Tibial nerve (tissue), 4 donors: ENCODE results near the gene STAMBPL1. TPM values are rescaled to one million over a fixed set of nuclear protein-coding genes. Genes with fewer than 3 reads are reported as not detected.

Experiments used
- DNase-seq, 2 donors: peaks; one replicate each; pipeline ENCODE4 v3.0.0-alpha.2; 2019; ENCODE audit warnings: low spot score in 2 of 2
- H3K27ac ChIP-seq, 4 donors: fragments of 200-600 bp; sonication (generic) in 3 of 4; one replicate each; pipeline ENCODE4 v1.5.1; 2017 to 2019; ENCODE audit warnings: mild to moderate bottlenecking in 1 of 4
- H3K27me3 ChIP-seq, 2 donors: fragments of 200-600 bp; sonication (generic) in 1 of 2; one replicate each; pipeline versions ENCODE4 v1.5.1 to v1.6.0; 2017 to 2019
- H3K36me3 ChIP-seq, 3 donors: fragments of 200-600 bp; sonication (generic); one replicate each; pipeline ENCODE4 v1.5.1; 2018 to 2019
- H3K4me1 ChIP-seq, 4 donors: fragments of 200-600 bp; sonication (generic) in 3 of 4; one replicate each; pipeline ENCODE4 v1.5.1; 2017 to 2019
- H3K4me3 ChIP-seq, 4 donors: fragments of 200-600 bp; sonication (generic) in 3 of 4; one replicate each; pipeline ENCODE4 v1.5.1; 2017 to 2019; ENCODE audit warnings: mild to moderate bottlenecking in 1 of 4, moderate library complexity in 1 of 4
- H3K9me3 ChIP-seq, 4 donors: fragments of 200-600 bp; sonication (generic) in 3 of 4; one replicate each; pipeline ENCODE4 v1.5.1; 2017 to 2019
- CTCF ChIP-seq, 5 experiments: fragments of 200-600 bp in 3 of 5; fragments of 450-650 bp in 2 of 5; sonication (generic) in 3 of 5; IDR thresholded peaks; one replicate each; pipeline ENCODE4 v1.5.1; 2016 to 2019; ENCODE audit warnings: antibody characterized with exemption in 5 of 5, mild to moderate bottlenecking in 3 of 5, moderate library complexity in 2 of 5
- EP300 ChIP-seq, 2 donors: sonication (generic); formaldehyde crosslinking; IDR thresholded peaks; one replicate each; pipeline ENCODE4 v1.6.1; 2017; ENCODE audit warnings: antibody characterized with exemption in 2 of 2, mild to moderate bottlenecking in 1 of 2
- POLR2A ChIP-seq, 2 donors: fragments of 450-650 bp; IDR thresholded peaks; one replicate each; pipeline ENCODE4 v1.6.1; 2017; ENCODE audit warnings: antibody characterized with exemption in 2 of 2, mild to moderate bottlenecking in 2 of 2, moderate library complexity in 2 of 2
- WGBS, 2 donors: methylation state at CpG; one replicate each; pipeline ENCODE4 v1.1.5; 2018; 5-methylcytosine and 5-hydroxymethylcytosine counted together
- total RNA-seq, 4 donors: library from RNA; depleted of rRNA; stranded (reverse); fragments of >200 nt; gene quantifications; one replicate each; pipeline ENCODE4 v1.1.0, GENCODE V29; 2016

STAMBPL1 gene
- total RNA-seq, 4 donors from 2014 or later = 14.2 to 34.5 (median 25.5) TPM

DNA sequence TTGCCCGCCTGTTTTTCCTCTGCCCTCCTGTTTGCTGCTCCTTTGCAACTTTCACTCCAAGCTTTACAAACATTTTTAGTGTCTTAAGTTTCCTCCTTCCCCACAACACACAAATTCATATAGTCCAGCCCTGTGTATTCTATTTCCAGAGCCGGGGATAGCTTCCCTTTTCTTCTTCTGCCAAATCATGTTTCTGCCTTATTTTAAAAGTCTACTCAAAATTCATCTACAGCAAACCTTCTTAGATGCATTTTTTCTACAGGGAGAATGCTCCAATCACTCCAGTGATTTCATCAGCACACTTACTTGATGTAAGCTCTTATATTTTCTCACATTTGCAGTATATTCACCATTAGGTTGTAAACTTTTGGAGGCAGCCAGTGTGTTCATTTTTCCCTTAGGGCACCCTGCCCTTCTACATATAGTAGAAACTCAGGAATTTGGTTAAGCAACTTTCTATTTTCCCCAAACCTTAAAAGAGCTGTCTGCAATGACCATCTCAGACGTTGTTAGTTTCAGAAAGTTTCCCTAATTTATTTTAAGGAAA, 84.9 kb downstream of the STAMBPL1 start:
- TF ChIP-seq CTCF (IDR thresholded peaks at IDR 0.05) (no peak), EP300 (IDR thresholded peaks at IDR 0.05) (no peak), POLR2A (IDR thresholded peaks at IDR 0.05) (no peak)
- no peak overlapping the region for H3K27ac ChIP-seq
- H3K27me3 ChIP-seq = no peaks in the 10 kb centered on the region
- H3K36me3 ChIP-seq = no peaks in the 10 kb centered on the region
- H3K4me1 ChIP-seq = peaks cover 0 to 20% (median 0%) of the 10 kb centered on the region in 4 donors
- no peak overlapping the region for H3K4me3 ChIP-seq
- 56 to 68% methylated on average over 3 of the region's 3 CpGs for WGBS, 2 donors
- DNase-seq = no peak
- no peaks in the 10 kb centered on the region for H3K9me3 ChIP-seq

DNA sequence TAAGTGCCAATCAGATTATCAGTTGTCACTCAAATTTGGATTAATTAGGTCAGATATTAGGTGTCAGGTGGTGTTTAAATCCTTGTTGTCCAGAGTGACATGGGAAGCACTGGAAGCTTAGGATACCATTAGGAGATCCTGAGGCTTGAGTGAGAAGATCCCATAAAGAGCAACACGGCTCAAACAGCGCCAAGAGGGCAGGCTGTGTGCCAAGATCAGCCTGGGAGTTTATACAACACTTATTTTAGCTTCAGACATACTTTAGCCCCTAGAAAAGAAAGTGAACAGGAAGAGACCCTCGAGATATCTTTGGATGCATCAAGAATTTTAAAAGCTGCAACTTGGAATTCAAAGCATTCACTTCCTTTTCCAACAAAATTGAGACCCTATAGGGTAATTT, 86.8 kb downstream of the STAMBPL1 start:
- WGBS, 2 donors = 33 to 34% methylated on average over 3 of the region's 3 CpGs
- H3K4me3 ChIP-seq = no peak overlapping the region
- H3K27ac ChIP-seq = no peak overlapping the region
- DNase-seq = peak in 1 of 2 donors; percentile 30
- no peaks in the 10 kb centered on the region for H3K36me3 ChIP-seq
- TF ChIP-seq EP300 (IDR thresholded peaks at IDR 0.05) (no peak), CTCF (IDR thresholded peaks at IDR 0.05) (no peak)
- no peaks in the 10 kb centered on the region for H3K9me3 ChIP-seq
- H3K4me1 ChIP-seq = peaks cover 0 to 32% (median 0%) of the 10 kb centered on the region in 4 donors
- no peaks in the 10 kb centered on the region for H3K27me3 ChIP-seq

DNA sequence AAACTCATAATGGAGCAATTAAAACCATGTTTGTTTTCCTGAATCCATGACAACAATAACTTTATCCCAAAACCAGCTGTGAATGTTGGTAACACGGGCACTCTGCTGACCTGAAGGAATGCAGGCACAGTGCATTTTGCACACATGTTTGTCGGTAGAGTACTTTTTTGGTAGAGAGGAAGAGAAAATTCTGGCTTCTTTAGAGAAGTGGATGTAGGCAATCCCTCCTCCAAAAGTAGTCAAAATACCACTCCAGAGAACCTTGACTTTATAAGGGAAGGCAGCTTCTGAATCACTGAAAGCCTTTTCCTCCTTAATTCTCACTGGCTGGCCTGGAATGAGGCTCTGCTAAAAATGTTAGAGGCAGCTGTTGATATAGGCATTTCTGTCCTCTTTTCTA, 88.3 kb downstream of the STAMBPL1 start:
- no peaks in the 10 kb centered on the region for H3K36me3 ChIP-seq
- no peak overlapping the region for H3K4me3 ChIP-seq
- DNase-seq = no peak
- WGBS, 2 donors = 36 to 45% methylated on average over 2 of the region's 2 CpGs
- no peaks in the 10 kb centered on the region for H3K9me3 ChIP-seq
- H3K27me3 ChIP-seq = no peaks in the 10 kb centered on the region
- H3K4me1 ChIP-seq = peaks cover 0 to 37% (median 0%) of the 10 kb centered on the region in 4 donors
- TF ChIP-seq POLR2A (IDR thresholded peaks at IDR 0.05) (no peak), CTCF (IDR thresholded peaks at IDR 0.05) (no peak), EP300 (IDR thresholded peaks at IDR 0.05) (no peak)
- no peak overlapping the region for H3K27ac ChIP-seq

DNA sequence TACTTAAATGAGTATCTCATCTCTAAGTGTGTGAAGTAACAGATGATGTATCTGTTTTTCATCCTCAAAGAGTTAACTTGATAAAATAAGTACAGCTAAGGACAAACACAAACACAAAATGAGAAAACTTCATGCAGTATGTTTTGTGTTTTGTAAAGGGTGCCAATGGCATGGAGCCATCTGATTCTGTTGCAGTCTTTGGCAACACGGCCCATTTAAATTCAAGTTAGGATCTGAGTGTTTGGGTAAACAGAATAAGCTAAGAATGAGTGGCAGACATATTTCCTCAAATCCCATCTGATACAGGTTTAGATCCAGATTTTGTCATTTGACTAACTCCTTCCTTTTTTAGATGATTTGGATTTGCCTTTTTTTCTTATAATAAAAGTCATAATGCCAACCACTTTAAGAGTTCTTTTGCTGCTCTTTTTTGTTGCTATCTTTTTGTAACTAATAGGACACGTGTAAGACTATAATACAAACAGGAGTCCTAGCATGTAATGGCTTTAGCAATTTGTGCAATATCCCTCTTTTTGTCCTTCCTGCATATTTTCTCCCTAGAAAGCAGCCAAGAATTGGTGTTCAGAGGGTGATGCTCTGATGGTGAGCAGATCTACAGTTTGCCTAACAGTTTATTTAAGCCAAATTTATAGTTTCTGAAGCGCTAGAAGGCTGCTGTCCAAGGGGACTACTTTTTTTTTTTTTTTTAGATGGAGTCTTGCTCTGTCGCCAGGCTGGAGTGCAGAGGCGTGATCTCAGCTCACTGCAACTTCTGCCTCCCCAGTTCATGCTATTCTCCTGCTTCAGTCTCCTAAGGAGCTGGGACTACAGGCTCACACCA, 91.4 kb downstream of the STAMBPL1 start:
- WGBS, 2 donors = 54 to 55% methylated on average over 5 of the region's 5 CpGs
- H3K27ac ChIP-seq = peak overlapping the region in 2 of 4 donors; percentile 37 to 46
- H3K4me3 ChIP-seq = no peak overlapping the region
- H3K4me1 ChIP-seq = peaks cover 0 to 55% (median 5%) of the 10 kb centered on the region in 4 donors
- TF ChIP-seq POLR2A (IDR thresholded peaks at IDR 0.05) = no peak
- TF ChIP-seq EP300 (IDR thresholded peaks at IDR 0.05) = no peak
- no peak for TF ChIP-seq CTCF (IDR thresholded peaks at IDR 0.05)
- no peaks in the 10 kb centered on the region for H3K36me3 ChIP-seq
- no peaks in the 10 kb centered on the region for H3K9me3 ChIP-seq
- no peaks in the 10 kb centered on the region for H3K27me3 ChIP-seq
- no peak for DNase-seq

Other genes starting within 250 kb of the STAMBPL1 start
- not detected for gene LIPF, start 215.8 kb upstream of the STAMBPL1 start, total RNA-seq
- gene LIPK, start 174.0 kb upstream of the STAMBPL1 start, total RNA-seq = not detected
- gene LIPN, start 120.2 kb upstream of the STAMBPL1 start, total RNA-seq = not detected
- not detected for gene LIPM, start 77.5 kb upstream of the STAMBPL1 start, total RNA-seq
- not detected for gene ANKRD22, start 28.4 kb upstream of the STAMBPL1 start, total RNA-seq
- gene ACTA2, start 72.5 kb downstream of the STAMBPL1 start, total RNA-seq = 100 to 1,000 TPM; 340 to 708 (median 458) TPM
- 10 to 100 TPM; 18.4 to 32.2 (median 20.9) TPM for gene FAS, start 110.6 kb downstream of the STAMBPL1 start, total RNA-seq